ENCODE measurements around the gene EVC. TPM values are rescaled to one million over a fixed set of nuclear protein-coding genes. Genes with fewer than 3 reads are reported as not detected.

EVC gene
- polyA plus RNA-seq, 4 donors: 0.22 to 2.4 (median 1.1) TPM

DNA sequence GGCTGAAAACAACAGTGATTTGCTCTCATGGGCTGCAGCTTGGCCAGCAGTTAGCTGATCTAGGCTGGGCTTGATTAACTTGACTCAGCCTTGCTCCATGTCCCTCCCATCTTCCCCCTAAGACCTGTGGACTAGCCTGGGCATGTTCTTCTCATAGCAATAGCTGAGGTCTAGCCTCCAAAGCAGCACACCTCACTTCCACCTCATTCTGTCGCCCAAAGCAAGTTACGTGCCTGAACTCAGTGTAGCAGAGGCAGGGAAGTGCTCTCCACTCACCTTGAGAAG is 62.2 kb downstream of the EVC start:
- Histone ChIP-seq H3K4me1 (ENCODE audit: control insufficient read depth in 3 of 3, insufficient read depth in 2 of 3, low read depth in 1 of 3, low read length in 2 of 3) (no peaks in the 10 kb centered on the region), H3K27me3 (ENCODE audit: control insufficient read depth in 3 of 3, insufficient read depth in 3 of 3, low read length in 3 of 3) (no peaks in the 10 kb centered on the region), H3K4me3 (ENCODE audit: low read depth in 1 of 3, low read length in 3 of 3) (no peak overlapping the region), H3K36me3 (ENCODE audit: control insufficient read depth in 3 of 3, insufficient read depth in 2 of 3, low read depth in 1 of 3, low read length in 3 of 3) (no peaks in the 10 kb centered on the region), H3K27ac (ENCODE audit: low read depth in 1 of 3, low read length in 2 of 3) (no peak overlapping the region), H3K9me3 (ENCODE audit: control insufficient read depth in 2 of 2, insufficient read depth in 1 of 2, low read depth in 1 of 2, low read length in 1 of 2) (peaks cover 0 to 15% of the 10 kb centered on the region in 2 donors)
- FAIRE-seq (no peak), DNase-seq (no peak)
- WGBS, 3 donors: 94 to 97% (median 95%) methylated on average over 2 of the region's 2 CpGs

GRCh38 chr4:5774416-5775036 is 63.5 kb downstream of the EVC start:
- Histone ChIP-seq H3K4me1 (ENCODE audit: control insufficient read depth in 3 of 3, insufficient read depth in 2 of 3, low read depth in 1 of 3, low read length in 2 of 3) (no peaks in the 10 kb centered on the region), H3K4me3 (ENCODE audit: low read depth in 1 of 3, low read length in 3 of 3) (no peak overlapping the region), H3K27me3 (ENCODE audit: control insufficient read depth in 3 of 3, insufficient read depth in 3 of 3, low read length in 3 of 3) (no peaks in the 10 kb centered on the region), H3K36me3 (ENCODE audit: control insufficient read depth in 3 of 3, insufficient read depth in 2 of 3, low read depth in 1 of 3, low read length in 3 of 3) (no peaks in the 10 kb centered on the region), H3K27ac (ENCODE audit: low read depth in 1 of 3, low read length in 2 of 3) (no peak overlapping the region), H3K9me3 (ENCODE audit: control insufficient read depth in 2 of 2, insufficient read depth in 1 of 2, low read depth in 1 of 2, low read length in 1 of 2) (peaks cover 0 to 15% of the 10 kb centered on the region in 2 donors)
- DNase-seq (no peak), FAIRE-seq (no peak)
- 56 to 73% (median 60%) methylated on average over 2 of the region's 2 CpGs for WGBS, 3 donors

DNA sequence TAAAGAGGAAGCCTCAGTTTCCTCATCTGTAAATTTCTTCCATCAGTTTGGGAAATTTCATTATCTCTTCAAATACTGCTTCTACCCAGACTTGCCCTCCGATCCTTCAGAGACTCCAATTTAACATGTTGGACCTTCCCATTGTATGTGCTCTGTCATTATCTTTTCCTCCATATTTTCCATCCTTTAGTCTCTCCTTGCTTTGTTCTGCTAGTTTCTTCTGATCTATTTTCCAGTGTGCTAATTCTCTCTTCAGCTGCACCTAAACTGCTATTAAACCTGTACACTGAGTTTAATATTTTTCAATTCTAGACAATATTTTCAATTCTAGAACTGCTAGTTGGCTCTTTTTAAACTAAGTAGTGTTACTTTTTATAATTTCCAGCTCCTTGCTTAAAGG is 65.5 kb downstream of the EVC start:
- 91 to 100% (median 96%) methylated on average over 1 of the region's 1 CpG for WGBS, 3 donors
- H3K9me3 ChIP-seq (ENCODE audit: control insufficient read depth in 2 of 2, insufficient read depth in 1 of 2, low read depth in 1 of 2, low read length in 1 of 2): peaks cover 0 to 7% of the 10 kb centered on the region in 2 donors
- FAIRE-seq: no peak

DNA sequence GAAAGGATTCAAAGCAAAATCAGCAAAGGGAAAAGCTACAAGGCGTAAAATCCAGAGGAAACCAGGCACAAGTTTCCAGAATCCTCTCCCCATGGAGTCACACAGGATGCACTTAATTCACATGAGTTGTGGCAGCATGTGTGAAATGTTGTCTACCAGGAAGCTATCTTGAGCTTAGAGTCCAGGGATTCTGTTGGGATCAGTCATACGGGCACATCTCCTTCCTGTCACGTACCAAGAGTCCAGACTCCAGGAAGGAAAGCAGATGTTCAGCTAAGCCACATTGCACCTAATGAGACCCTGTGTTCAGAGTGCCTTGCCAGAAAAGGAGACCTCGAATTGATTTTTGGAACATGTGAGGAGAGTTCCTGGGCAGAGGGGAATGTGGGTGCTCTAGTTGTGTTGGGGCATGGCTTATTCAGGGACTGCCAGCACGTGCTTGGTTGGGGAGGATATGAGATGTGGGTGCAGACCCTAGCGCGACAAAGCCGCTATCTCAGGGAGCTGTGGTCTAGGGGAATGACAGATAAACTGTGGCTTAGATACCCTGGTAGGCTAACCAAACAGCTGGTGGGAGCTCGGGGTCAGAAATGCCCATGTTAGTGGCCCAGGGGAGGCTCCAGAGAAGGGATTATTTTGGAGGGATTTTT is 70.0 kb downstream of the EVC start:
- Histone ChIP-seq H3K36me3 (ENCODE audit: control insufficient read depth in 3 of 3, insufficient read depth in 2 of 3, low read depth in 1 of 3, low read length in 3 of 3) (peaks cover 0 to 2% (median 0%) of the 10 kb centered on the region in 3 donors), H3K9me3 (ENCODE audit: control insufficient read depth in 2 of 2, insufficient read depth in 1 of 2, low read depth in 1 of 2, low read length in 1 of 2) (peaks cover 0 to 7% of the 10 kb centered on the region in 2 donors), H3K27ac (ENCODE audit: low read depth in 1 of 3, low read length in 2 of 3) (no peak overlapping the region), H3K27me3 (ENCODE audit: control insufficient read depth in 3 of 3, insufficient read depth in 3 of 3, low read length in 3 of 3) (no peaks in the 10 kb centered on the region), H3K4me1 (ENCODE audit: control insufficient read depth in 3 of 3, insufficient read depth in 2 of 3, low read depth in 1 of 3, low read length in 2 of 3) (no peaks in the 10 kb centered on the region), H3K4me3 (ENCODE audit: low read depth in 1 of 3, low read length in 3 of 3) (no peak overlapping the region)
- DNase-seq (no peak), FAIRE-seq (no peak)
- WGBS, 3 donors: 75 to 88% (median 82%) methylated on average over 9 of the region's 9 CpGs

More for the DNA sequence above, 65.5 kb downstream of the EVC start:
- H3K36me3 ChIP-seq (ENCODE audit: control insufficient read depth in 3 of 3, insufficient read depth in 2 of 3, low read depth in 1 of 3, low read length in 3 of 3): peaks cover 0 to 2% (median 0%) of the 10 kb centered on the region in 3 donors
- H3K27ac ChIP-seq (ENCODE audit: low read depth in 1 of 3, low read length in 2 of 3): no peak overlapping the region
- DNase-seq: no peak
- no peaks in the 10 kb centered on the region for H3K27me3 ChIP-seq (ENCODE audit: control insufficient read depth in 3 of 3, insufficient read depth in 3 of 3, low read length in 3 of 3)
- H3K4me1 ChIP-seq (ENCODE audit: control insufficient read depth in 3 of 3, insufficient read depth in 2 of 3, low read depth in 1 of 3, low read length in 2 of 3): no peaks in the 10 kb centered on the region
- no peak overlapping the region for H3K4me3 ChIP-seq (ENCODE audit: low read depth in 1 of 3, low read length in 3 of 3)

- DNase-seq: no peak
- WGBS, 3 donors: 60 to 76% (median 70%) methylated on average over 3 of the region's 3 CpGs
- H3K27me3 ChIP-seq (ENCODE audit: control insufficient read depth in 3 of 3, insufficient read depth in 3 of 3, low read length in 3 of 3): no peaks in the 10 kb centered on the region
- peaks cover 0 to 2% (median 0%) of the 10 kb centered on the region in 3 donors for H3K36me3 ChIP-seq (ENCODE audit: control insufficient read depth in 3 of 3, insufficient read depth in 2 of 3, low read depth in 1 of 3, low read length in 3 of 3)
- H3K27ac ChIP-seq (ENCODE audit: low read depth in 1 of 3, low read length in 2 of 3): no peak overlapping the region
- H3K9me3 ChIP-seq (ENCODE audit: control insufficient read depth in 2 of 2, insufficient read depth in 1 of 2, low read depth in 1 of 2, low read length in 1 of 2): peaks cover 0 to 4% of the 10 kb centered on the region in 2 donors
- FAIRE-seq: no peak
- no peak overlapping the region for H3K4me3 ChIP-seq (ENCODE audit: low read depth in 1 of 3, low read length in 3 of 3)
- no peaks in the 10 kb centered on the region for H3K4me1 ChIP-seq (ENCODE audit: control insufficient read depth in 3 of 3, insufficient read depth in 2 of 3, low read depth in 1 of 3, low read length in 2 of 3)
Observed at GRCh38 chr4:5781691-5782090, 70.7 kb downstream of the EVC start.

- no peak overlapping the region for H3K27ac ChIP-seq (ENCODE audit: low read depth in 1 of 3, low read length in 2 of 3)
- DNase-seq (no peak), FAIRE-seq (no peak)
- WGBS, 3 donors: 75 to 90% (median 75%) methylated on average over 6 of the region's 6 CpGs
- H3K36me3 ChIP-seq (ENCODE audit: control insufficient read depth in 3 of 3, insufficient read depth in 2 of 3, low read depth in 1 of 3, low read length in 3 of 3): peaks cover 0 to 2% (median 0%) of the 10 kb centered on the region in 3 donors
- H3K9me3 ChIP-seq (ENCODE audit: control insufficient read depth in 2 of 2, insufficient read depth in 1 of 2, low read depth in 1 of 2, low read length in 1 of 2): no peaks in the 10 kb centered on the region
- H3K4me1 ChIP-seq (ENCODE audit: control insufficient read depth in 3 of 3, insufficient read depth in 2 of 3, low read depth in 1 of 3, low read length in 2 of 3): no peaks in the 10 kb centered on the region
- H3K4me3 ChIP-seq (ENCODE audit: low read depth in 1 of 3, low read length in 3 of 3): no peak overlapping the region
- H3K27me3 ChIP-seq (ENCODE audit: control insufficient read depth in 3 of 3, insufficient read depth in 3 of 3, low read length in 3 of 3): no peaks in the 10 kb centered on the region
Observed at GRCh38 chr4:5782829-5783476, 72.0 kb downstream of the EVC start.

DNA sequence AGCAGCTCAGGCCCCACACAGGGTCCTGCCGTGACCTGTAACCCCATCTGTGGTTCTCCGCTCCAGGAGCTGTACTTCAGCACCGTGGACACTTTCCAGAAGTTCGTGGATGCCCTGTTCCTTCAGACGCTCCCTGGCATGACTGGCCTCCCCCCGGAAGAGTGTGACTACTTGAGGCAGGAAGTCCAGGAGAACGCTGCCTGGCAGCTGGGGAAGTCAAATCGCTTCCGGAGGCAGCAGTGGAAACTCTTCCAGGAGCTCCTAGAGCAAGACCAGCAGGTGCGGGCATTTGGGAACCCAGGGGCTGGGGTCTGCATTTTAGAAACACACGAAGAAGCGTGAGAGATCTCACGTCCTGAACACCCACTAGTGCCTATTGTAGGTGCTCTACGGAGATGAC is 72.5 kb downstream of the EVC start:
- no peaks in the 10 kb centered on the region for H3K9me3 ChIP-seq (ENCODE audit: control insufficient read depth in 2 of 2, insufficient read depth in 1 of 2, low read depth in 1 of 2, low read length in 1 of 2)
- H3K4me3 ChIP-seq (ENCODE audit: low read depth in 1 of 3, low read length in 3 of 3): no peak overlapping the region
- H3K4me1 ChIP-seq (ENCODE audit: control insufficient read depth in 3 of 3, insufficient read depth in 2 of 3, low read depth in 1 of 3, low read length in 2 of 3): no peaks in the 10 kb centered on the region
- no peaks in the 10 kb centered on the region for H3K27me3 ChIP-seq (ENCODE audit: control insufficient read depth in 3 of 3, insufficient read depth in 3 of 3, low read length in 3 of 3)
- H3K36me3 ChIP-seq (ENCODE audit: control insufficient read depth in 3 of 3, insufficient read depth in 2 of 3, low read depth in 1 of 3, low read length in 3 of 3): peaks cover 0 to 2% (median 0%) of the 10 kb centered on the region in 3 donors
- 75 to 81% (median 79%) methylated on average over 14 of the region's 14 CpGs for WGBS, 3 donors
- FAIRE-seq (no peak), DNase-seq (no peak)
- H3K27ac ChIP-seq (ENCODE audit: low read depth in 1 of 3, low read length in 2 of 3): no peak overlapping the region

GRCh38 chr4:5784021-5784420 is 73.0 kb downstream of the EVC start:
- Histone ChIP-seq H3K27me3 (ENCODE audit: control insufficient read depth in 3 of 3, insufficient read depth in 3 of 3, low read length in 3 of 3) (no peaks in the 10 kb centered on the region), H3K4me3 (ENCODE audit: low read depth in 1 of 3, low read length in 3 of 3) (no peak overlapping the region), H3K36me3 (ENCODE audit: control insufficient read depth in 3 of 3, insufficient read depth in 2 of 3, low read depth in 1 of 3, low read length in 3 of 3) (peaks cover 0 to 2% (median 0%) of the 10 kb centered on the region in 3 donors), H3K4me1 (ENCODE audit: control insufficient read depth in 3 of 3, insufficient read depth in 2 of 3, low read depth in 1 of 3, low read length in 2 of 3) (no peaks in the 10 kb centered on the region), H3K27ac (ENCODE audit: low read depth in 1 of 3, low read length in 2 of 3) (no peak overlapping the region), H3K9me3 (ENCODE audit: control insufficient read depth in 2 of 2, insufficient read depth in 1 of 2, low read depth in 1 of 2, low read length in 1 of 2) (no peaks in the 10 kb centered on the region)
- DNase-seq (no peak), FAIRE-seq (no peak)
- 74 to 88% (median 77%) methylated on average over 6 of the region's 6 CpGs for WGBS, 3 donors

All from small intestine (tissue), 7 donors.